ENCODE data around the gene SPPL3.

The SPPL3 gene

DNA sequence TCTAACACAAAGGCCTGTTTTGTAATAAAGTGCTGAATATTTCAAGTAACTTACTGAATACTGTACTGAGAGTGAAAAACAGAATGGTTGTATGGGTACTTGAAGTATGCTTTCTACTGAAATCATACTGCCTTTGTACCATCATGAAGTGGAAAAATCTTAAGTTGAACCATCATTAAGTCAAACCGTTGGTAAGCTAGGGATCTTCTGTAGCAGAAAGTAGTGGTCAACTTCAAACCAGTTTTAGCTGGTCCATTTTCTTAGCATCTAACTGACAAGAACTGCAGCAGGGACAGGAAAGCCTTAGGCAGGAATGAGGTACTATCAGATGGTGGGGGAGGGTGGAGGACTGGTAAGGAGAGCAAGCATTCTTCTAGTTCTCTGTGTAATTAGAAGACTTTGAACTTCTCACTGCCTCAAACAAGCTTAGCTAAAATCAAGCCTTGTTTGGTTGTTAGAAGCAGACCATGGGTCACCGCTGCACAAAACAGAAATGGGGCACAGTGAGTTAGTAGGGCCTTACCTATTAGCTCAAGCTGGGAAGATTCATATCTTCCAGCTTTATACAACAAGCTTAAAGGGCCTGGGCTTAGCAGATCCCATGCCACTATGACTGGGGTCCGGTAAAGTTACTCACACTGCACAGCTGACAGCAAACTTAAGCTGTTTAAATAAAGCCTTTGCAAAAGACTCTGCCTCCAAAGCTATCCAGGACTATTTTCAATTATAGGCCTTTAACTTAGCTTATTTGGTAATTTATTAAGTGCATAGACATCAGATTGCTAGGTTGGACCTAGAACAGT is 104.7 kb downstream of the SPPL3 start:
- CTCF ChIA-PET = interaction anchor here (0.5 to 0.8 kb wide), 4 partner anchors 24 to 401 kb away, joined by 3 read pairs; no protein-coding TSS in a partner anchor
- no peak overlapping the region for H3K4me3 ChIP-seq (ENCODE audit: low read depth, low read length)

GRCh38 chr12:120798696-120799095 is 105.5 kb downstream of the SPPL3 start:
- Histone ChIP-seq H3K27ac (ENCODE audit: extremely low read depth, low read depth, low read length) (no peak overlapping the region), H3K36me3 (ENCODE audit: control insufficient read depth in 2 of 2, insufficient read depth in 1 of 2, low read length in 2 of 2) (no peaks in the 10 kb centered on the region; a peak in 1 of 3 replicates)
- TF ChIP-seq, protein P1, sequence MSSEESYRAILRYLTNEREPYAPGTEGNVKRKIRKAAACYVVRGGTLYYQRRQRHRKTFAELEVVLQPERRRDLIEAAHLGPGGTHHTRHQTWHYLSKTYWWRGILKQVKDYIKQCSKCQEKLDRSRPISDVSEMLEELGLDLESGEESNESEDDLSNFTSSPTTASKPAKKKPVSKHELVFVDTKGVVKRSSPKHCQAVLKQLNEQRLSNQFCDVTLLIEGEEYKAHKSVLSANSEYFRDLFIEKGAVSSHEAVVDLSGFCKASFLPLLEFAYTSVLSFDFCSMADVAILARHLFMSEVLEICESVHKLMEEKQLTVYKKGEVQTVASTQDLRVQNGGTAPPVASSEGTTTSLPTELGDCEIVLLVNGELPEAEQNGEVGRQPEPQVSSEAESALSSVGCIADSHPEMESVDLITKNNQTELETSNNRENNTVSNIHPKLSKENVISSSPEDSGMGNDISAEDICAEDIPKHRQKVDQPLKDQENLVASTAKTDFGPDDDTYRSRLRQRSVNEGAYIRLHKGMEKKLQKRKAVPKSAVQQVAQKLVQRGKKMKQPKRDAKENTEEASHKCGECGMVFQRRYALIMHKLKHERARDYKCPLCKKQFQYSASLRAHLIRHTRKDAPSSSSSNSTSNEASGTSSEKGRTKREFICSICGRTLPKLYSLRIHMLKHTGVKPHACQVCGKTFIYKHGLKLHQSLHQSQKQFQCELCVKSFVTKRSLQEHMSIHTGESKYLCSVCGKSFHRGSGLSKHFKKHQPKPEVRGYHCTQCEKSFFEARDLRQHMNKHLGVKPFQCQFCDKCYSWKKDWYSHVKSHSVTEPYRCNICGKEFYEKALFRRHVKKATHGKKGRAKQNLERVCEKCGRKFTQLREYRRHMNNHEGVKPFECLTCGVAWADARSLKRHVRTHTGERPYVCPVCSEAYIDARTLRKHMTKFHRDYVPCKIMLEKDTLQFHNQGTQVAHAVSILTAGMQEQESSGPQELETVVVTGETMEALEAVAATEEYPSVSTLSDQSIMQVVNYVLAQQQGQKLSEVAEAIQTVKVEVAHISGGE (tag by site-specific recombination; conservative IDR thresholded peaks at IDR 0.05; ENCODE audit: low read depth) = no peak
- TF ChIP-seq ZNF354C (tag by site-specific recombination; IDR thresholded peaks at IDR 0.05; ENCODE audit: borderline replicate concordance, low read depth) = no peak
- no peak for TF ChIP-seq TCF7L2 (IDR thresholded peaks at IDR 0.05; ENCODE audit: borderline replicate concordance, low read depth, low read length)
- TF ChIP-seq ZSCAN4 (tag by site-specific recombination; IDR thresholded peaks at IDR 0.05) = no peak
- no peak for TF ChIP-seq ZNF596 (tag by site-specific recombination; IDR thresholded peaks at IDR 0.05)
- TF ChIP-seq ZNF837 (tag by site-specific recombination; IDR thresholded peaks at IDR 0.05) = no peak
- TF ChIP-seq HOXD13 (CRISPR knock-in tag; IDR thresholded peaks at IDR 0.05; ENCODE audit: borderline replicate concordance) = no peak
- TF ChIP-seq, protein P2, sequence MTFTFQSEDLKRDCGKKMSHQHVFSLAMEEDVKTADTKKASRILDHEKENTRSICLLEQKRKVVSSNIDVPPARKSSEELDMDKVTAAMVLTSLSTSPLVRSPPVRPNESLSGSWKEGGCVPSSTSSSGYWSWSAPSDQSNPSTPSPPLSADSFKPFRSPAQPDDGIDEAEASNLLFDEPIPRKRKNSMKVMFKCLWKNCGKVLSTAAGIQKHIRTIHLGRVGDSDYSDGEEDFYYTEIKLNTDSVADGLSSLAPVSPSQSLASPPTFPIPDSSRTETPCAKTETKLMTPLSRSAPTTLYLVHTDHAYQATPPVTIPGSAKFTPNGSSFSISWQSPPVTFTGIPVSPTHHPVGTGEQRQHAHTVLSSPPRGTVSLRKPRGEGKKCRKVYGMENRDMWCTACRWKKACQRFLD (tag by site-specific recombination; IDR thresholded peaks at IDR 0.05) = no peak
- no peak for TF ChIP-seq PRDM1 (tag by site-specific recombination; IDR thresholded peaks at IDR 0.05)
- no peak for TF ChIP-seq ZNF37A (tag by site-specific recombination; IDR thresholded peaks at IDR 0.05)
- no peak for TF ChIP-seq ZNF768 (tag by site-specific recombination; IDR thresholded peaks at IDR 0.05)
- no peak for TF ChIP-seq ZFP37 (tag by site-specific recombination; IDR thresholded peaks at IDR 0.05)
- no peak for TF ChIP-seq HIC1 (tag by site-specific recombination; IDR thresholded peaks at IDR 0.05)
- TF ChIP-seq ZNF843 (tag by site-specific recombination; IDR thresholded peaks at IDR 0.05) = no peak
- no peak for TF ChIP-seq BCL6B (tag by site-specific recombination; IDR thresholded peaks at IDR 0.05)

More for the DNA sequence above, 104.7 kb downstream of the SPPL3 start:
- TF ChIP-seq ZNF664 (tag by site-specific recombination; IDR thresholded peaks at IDR 0.05) (no peak), CTCF (tag by site-specific recombination; IDR thresholded peaks at IDR 0.05) (no peak), ZNF341 (tag by site-specific recombination; IDR thresholded peaks at IDR 0.05; ENCODE audit: low read depth) (no peak), GLIS1 (tag by site-specific recombination; IDR thresholded peaks at IDR 0.05) (no peak), TRIM28 (IDR thresholded peaks at IDR 0.05; ENCODE audit: borderline replicate concordance, low read length) (no peak), ZNF610 (tag by site-specific recombination; IDR thresholded peaks at IDR 0.05; ENCODE audit: borderline replicate concordance) (no peak), ZNF785 (tag by site-specific recombination; IDR thresholded peaks at IDR 0.05) (no peak), ZFP37 (tag by site-specific recombination; IDR thresholded peaks at IDR 0.05) (no peak), ZNF211 (tag by site-specific recombination; IDR thresholded peaks at IDR 0.05; ENCODE audit: low read depth) (no peak), TCF7L2 (IDR thresholded peaks at IDR 0.05; ENCODE audit: borderline replicate concordance, low read depth, low read length) (no peak), ZNF701 (tag by site-specific recombination; IDR thresholded peaks at IDR 0.05) (no peak)
- Histone ChIP-seq H3K4me1 (ENCODE audit: control insufficient read depth, insufficient read depth, low read length) (no peaks in the 10 kb centered on the region), H3K36me3 (ENCODE audit: control insufficient read depth in 2 of 2, insufficient read depth in 1 of 2, low read length in 2 of 2) (no peaks in the 10 kb centered on the region; a peak in 1 of 3 replicates), H3K27ac (ENCODE audit: extremely low read depth, low read depth, low read length) (no peak overlapping the region), H3K9me3 (ENCODE audit: control insufficient read depth, insufficient read depth, low read depth, low read length) (no peaks in the 10 kb centered on the region)
- POLR2A ChIA-PET = no interaction called here

More at GRCh38 chr12:120798696-120799095, 105.5 kb downstream of the SPPL3 start:
- ChIA-PET POLR2A (no interaction called here), CTCF (no interaction called here)
- Histone ChIP-seq H3K4me1 (ENCODE audit: control insufficient read depth, insufficient read depth, low read length) (no peaks in the 10 kb centered on the region), H3K4me3 (ENCODE audit: low read depth, low read length) (no peak overlapping the region), H3K9me3 (ENCODE audit: control insufficient read depth, insufficient read depth, low read depth, low read length) (no peaks in the 10 kb centered on the region)

Measured in HEK293 (cell line).